Measurements from ENCODE around the gene ABCA7.

ABCA7 gene

GRCh38 chr19:1002600-1002999, 37.3 kb upstream of the ABCA7 start:
- no peak for DNase-seq (ENCODE audit: low spot score)

- no peak for DNase-seq (ENCODE audit: low spot score)
Measured at GRCh38 chr19:1003283-1003682, 36.6 kb upstream of the ABCA7 start.

- DNase-seq (ENCODE audit: low spot score) = no peak
Measured at GRCh38 chr19:1004204-1004802, 35.6 kb upstream of the ABCA7 start.

- DNase-seq (ENCODE audit: low spot score) = no peak
Measured at GRCh38 chr19:1004803-1005664, 34.9 kb upstream of the ABCA7 start.

- no peak for DNase-seq (ENCODE audit: low spot score)
Measured at GRCh38 chr19:1006711-1007398, 33.1 kb upstream of the ABCA7 start.

- DNase-seq (ENCODE audit: low spot score) = no peak
Measured at GRCh38 chr19:1007399-1008251, 32.3 kb upstream of the ABCA7 start.

- no peak for DNase-seq (ENCODE audit: low spot score)
Measured at GRCh38 chr19:1008268-1009040, 31.5 kb upstream of the ABCA7 start.

GRCh38 chr19:1009041-1009980, 30.6 kb upstream of the ABCA7 start:
- DNase-seq (ENCODE audit: low spot score) = no peak

- no peak for DNase-seq (ENCODE audit: low spot score)
Measured at GRCh38 chr19:1009981-1010538, 29.8 kb upstream of the ABCA7 start.

- DNase-seq (ENCODE audit: low spot score) = no peak
Measured at GRCh38 chr19:1010586-1011510, 29.1 kb upstream of the ABCA7 start.

GRCh38 chr19:1011831-1012333, 28.0 kb upstream of the ABCA7 start:
- no peak for DNase-seq (ENCODE audit: low spot score)

GRCh38 chr19:1012334-1012733, 27.6 kb upstream of the ABCA7 start:
- DNase-seq (ENCODE audit: low spot score) = no peak

GRCh38 chr19:1013218-1013617, 26.7 kb upstream of the ABCA7 start:
- DNase-seq (ENCODE audit: low spot score) = no peak

GRCh38 chr19:1014161-1015060, 25.5 kb upstream of the ABCA7 start:
- DNase-seq (ENCODE audit: low spot score) = no peak

- no peak for DNase-seq (ENCODE audit: low spot score)
Measured at GRCh38 chr19:1015061-1015781, 24.7 kb upstream of the ABCA7 start.

GRCh38 chr19:1015782-1016646, 23.9 kb upstream of the ABCA7 start:
- DNase-seq (ENCODE audit: low spot score) = no peak
